H9 (cell line): ENCODE results near the gene HUS1B. TPM values are rescaled to one million over a fixed set of nuclear protein-coding genes. Genes with fewer than 3 reads are reported as not detected.

Source experiments
- DNase-seq: peaks from one replicate; pipeline ENCODE4 v3.0.0-alpha.2; 2017
- H2AFZ ChIP-seq: one replicate; pipeline ENCODE4 v1.6.1; 2013; ENCODE audit warnings: mild to moderate bottlenecking, low read length, control low read depth, moderate library complexity
- H2AK5ac ChIP-seq: 2 replicates; pipeline ENCODE4 v1.6.1; 2013; ENCODE audit warnings: low read length, control low read depth, mixed read lengths; ENCODE audit not compliant: insufficient read length
- H2BK120ac ChIP-seq: one replicate; pipeline ENCODE4 v1.6.1; 2013; ENCODE audit warnings: low read depth, mild to moderate bottlenecking, low read length, control low read depth, inconsistent platforms; ENCODE audit not compliant: poor library complexity, severe bottlenecking
- H2BK12ac ChIP-seq: 2 replicates; pipeline ENCODE4 v1.6.1; 2013; ENCODE audit warnings: low read length, control low read depth, mixed read lengths, low read depth; ENCODE audit not compliant: insufficient read length
- H2BK15ac ChIP-seq: 2 replicates; pipeline ENCODE4 v1.6.1; 2013; ENCODE audit warnings: low read depth, low read length, control low read depth
- H2BK20ac ChIP-seq: one replicate; pipeline ENCODE4 v1.6.1; 2013; ENCODE audit warnings: low read depth, mild to moderate bottlenecking, low read length, control low read depth, inconsistent platforms; ENCODE audit not compliant: poor library complexity, severe bottlenecking
- H2BK5ac ChIP-seq: 2 replicates; pipeline ENCODE4 v1.6.1; 2013; ENCODE audit warnings: low read length, control low read depth, mixed read lengths; ENCODE audit not compliant: insufficient read length
- H3K14ac ChIP-seq: 2 replicates; pipeline ENCODE4 v1.6.1; 2013; ENCODE audit warnings: low read length, control low read depth; ENCODE audit not compliant: insufficient read depth
- H3K18ac ChIP-seq: 2 replicates; pipeline ENCODE4 v1.6.1; 2013; ENCODE audit warnings: low read depth, mild to moderate bottlenecking, mixed read lengths, low read length, control low read depth; ENCODE audit not compliant: insufficient read length
- H3K23ac ChIP-seq: 2 replicates; pipeline ENCODE4 v1.6.1; 2013; ENCODE audit warnings: low read length, control low read depth, mixed read lengths, low read depth; ENCODE audit not compliant: insufficient read length
- H3K23me2 ChIP-seq: 2 replicates; pipeline ENCODE4 v1.6.1; 2013; ENCODE audit warnings: low read depth, mild to moderate bottlenecking, mixed read lengths, low read length, control low read depth; ENCODE audit not compliant: insufficient read length, poor library complexity, severe bottlenecking
- H3K27ac ChIP-seq: 2 replicates; pipeline ENCODE4 v1.5.1; 2013; ENCODE audit warnings: low read length, control low read depth, mixed read lengths, low read depth; ENCODE audit not compliant: insufficient read length
- H3K27me3 ChIP-seq: 2 replicates; pipeline ENCODE4 v1.6.1; 2013; ENCODE audit warnings: low read length, control low read depth, inconsistent platforms; ENCODE audit not compliant: insufficient read depth
- H3K4ac ChIP-seq: 2 replicates; pipeline ENCODE4 v1.6.1; 2013; ENCODE audit warnings: low read depth, mild to moderate bottlenecking, control low read depth, inconsistent platforms, low read length, moderate library complexity
- H3K4me1 ChIP-seq: 2 replicates; pipeline ENCODE4 v1.6.1; 2013; ENCODE audit warnings: low read length, control low read depth, inconsistent platforms; ENCODE audit not compliant: insufficient read depth
- H3K4me2 ChIP-seq: 2 replicates; pipeline ENCODE4 v1.6.1; 2013; ENCODE audit warnings: low read length, control low read depth, mixed read lengths; ENCODE audit not compliant: insufficient read length, insufficient read depth
- H3K56ac ChIP-seq: 2 replicates; pipeline ENCODE4 v1.6.1; 2013; ENCODE audit warnings: low read depth, mild to moderate bottlenecking, mixed read lengths, low read length, control low read depth; ENCODE audit not compliant: insufficient read length
- H3K79me1 ChIP-seq: 2 replicates; pipeline ENCODE4 v1.6.1; 2013; ENCODE audit warnings: low read depth, mild to moderate bottlenecking, moderate library complexity, low read length, control low read depth, inconsistent platforms; ENCODE audit not compliant: insufficient read depth, poor library complexity, severe bottlenecking
- H3K79me2 ChIP-seq: 2 replicates; pipeline ENCODE4 v1.6.1; 2013; ENCODE audit warnings: low read length, control low read depth, inconsistent platforms; ENCODE audit not compliant: insufficient read depth
- H3K9ac ChIP-seq: 2 replicates; pipeline ENCODE4 v1.6.1; 2013; ENCODE audit warnings: low read length, control low read depth, mixed read lengths; ENCODE audit not compliant: insufficient read length; ENCODE audit errors: extremely low read depth
- H3K9me3 ChIP-seq: one replicate; pipeline ENCODE4 v1.6.1; 2013; ENCODE audit warnings: low read depth, low read length, inconsistent platforms; ENCODE audit not compliant: control insufficient read depth
- H3T11ph ChIP-seq: one replicate; pipeline ENCODE4 v1.6.1; 2013; ENCODE audit warnings: mild to moderate bottlenecking, low read length, control low read depth, inconsistent platforms
- H4K20me1 ChIP-seq: one replicate; pipeline ENCODE4 v1.6.1; 2013; ENCODE audit not compliant: control insufficient read depth, insufficient read length, insufficient read depth
- H4K5ac ChIP-seq: 2 replicates; pipeline ENCODE4 v1.6.1; 2013; ENCODE audit warnings: low read depth, mild to moderate bottlenecking, mixed read lengths, low read length, control low read depth; ENCODE audit not compliant: insufficient read length
- H4K8ac ChIP-seq: replicated peaks from 2 replicates; pipeline ENCODE4 v1.6.1; 2013; ENCODE audit warnings: low read length, control low read depth, mixed read lengths, low read depth; ENCODE audit not compliant: insufficient read length
- H4K91ac ChIP-seq: 2 replicates; pipeline ENCODE4 v1.6.1; 2013; ENCODE audit warnings: low read depth, mild to moderate bottlenecking, moderate library complexity, mixed read lengths, low read length, control low read depth; ENCODE audit not compliant: insufficient read length
- H3K27ac Mint-ChIP-seq, 3 experiments: 2 replicates in 2 of 3; 3 replicates in 1 of 3; pipeline ENCODE4 v1.8.0; 2020 to 2021; ENCODE audit warnings: mixed read lengths in 3 of 3, mild to moderate bottlenecking in 1 of 3, moderate library complexity in 1 of 3
- H3K27me3 Mint-ChIP-seq: 2 replicates; pipeline ENCODE4 v1.8.0; 2021; ENCODE audit warnings: low read depth, mild to moderate bottlenecking, moderate library complexity, mixed read lengths
- H3K36me3 Mint-ChIP-seq, 3 experiments: 2 replicates in 2 of 3; 3 replicates in 1 of 3; pipeline ENCODE4 v1.8.0; 2020 to 2021; ENCODE audit warnings: low read depth in 3 of 3, mixed read lengths in 3 of 3; ENCODE audit not compliant: insufficient read depth in 1 of 3
- H3K4me1 Mint-ChIP-seq, 2 experiments: 2 replicates each; pipeline ENCODE4 v1.8.0; 2020; ENCODE audit warnings: mixed read lengths in 2 of 2
- H3K4me3 Mint-ChIP-seq, 2 experiments: 2 replicates in 1 of 2; 3 replicates in 1 of 2; pipeline ENCODE4 v1.8.0; 2020 to 2021; ENCODE audit warnings: mild to moderate bottlenecking in 2 of 2, mixed read lengths in 2 of 2, moderate library complexity in 1 of 2
- H3K9me3 Mint-ChIP-seq, 2 experiments: 2 replicates in 1 of 2; 3 replicates in 1 of 2; pipeline ENCODE4 v1.8.0; 2020; ENCODE audit warnings: mild to moderate bottlenecking in 2 of 2, mixed read lengths in 2 of 2, moderate library complexity in 1 of 2
- total RNA-seq: library from RNA; stranded (reverse); gene quantifications from 2 replicates; pipeline ENCODE4 v1.2.1, GENCODE V29; 2021
- TF ChIP-seq, protein P1 (sequence below): fragments of 200-600 bp; sonication (generic); conservative IDR thresholded peaks from 3 replicates; pipeline ENCODE4 v1.8.0; 2021; ENCODE audit warnings: antibody characterized with exemption, mild to moderate bottlenecking

Gene HUS1B
- total RNA-seq, 1 experiment from 2014 or later = 0.96 TPM

DNA sequence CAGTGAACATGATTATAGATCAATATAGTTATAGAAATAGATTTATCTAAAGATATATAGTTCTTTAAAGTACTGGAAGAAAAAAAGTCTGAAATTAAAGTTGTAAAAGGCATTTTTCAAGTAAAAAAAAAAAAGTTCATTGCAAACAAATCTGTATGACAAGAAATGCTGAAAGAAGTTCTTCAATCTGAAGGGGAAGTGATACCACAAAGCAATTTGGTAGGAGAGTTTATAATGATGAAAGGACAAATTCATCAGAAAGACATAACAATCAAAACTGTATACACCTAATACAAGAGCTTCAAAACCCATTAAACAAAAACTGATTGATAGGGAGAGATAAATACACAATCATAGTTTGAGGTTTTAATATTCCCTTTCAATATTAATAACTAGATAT lies 14.1 kb downstream of the HUS1B start:
- Histone ChIP-seq H3K4ac (no peak overlapping the region), H3K9ac (no peak overlapping the region), H3T11ph (no peak overlapping the region), H2BK5ac (no peak overlapping the region), H3K79me1 (no peaks in the 10 kb centered on the region), H3K18ac (no peak overlapping the region), H3K27me3 (no peaks in the 10 kb centered on the region), H3K23me2 (no peaks in the 10 kb centered on the region), H2AFZ (no peak overlapping the region), H3K56ac (no peak overlapping the region), H4K91ac (no peak overlapping the region), H2BK12ac (no peak overlapping the region), H3K14ac (no peak overlapping the region), H4K20me1 (no peaks in the 10 kb centered on the region), H3K79me2 (peaks cover 6% of the 10 kb centered on the region; the same call in 1 of the 2 replicates), H4K8ac (no peak overlapping the region), H3K27ac (no peak overlapping the region), H3K4me2 (no peak overlapping the region), H2AK5ac (no peak overlapping the region), H3K23ac (no peak overlapping the region), H4K5ac (no peak overlapping the region), H3K4me1 (peaks cover 6% of the 10 kb centered on the region; the same call in 1 of the 2 replicates), H2BK20ac (no peak overlapping the region), H2BK120ac (no peak overlapping the region), H3K9me3 (no peaks in the 10 kb centered on the region), H2BK15ac (no peak overlapping the region)
- TF ChIP-seq, protein P1, sequence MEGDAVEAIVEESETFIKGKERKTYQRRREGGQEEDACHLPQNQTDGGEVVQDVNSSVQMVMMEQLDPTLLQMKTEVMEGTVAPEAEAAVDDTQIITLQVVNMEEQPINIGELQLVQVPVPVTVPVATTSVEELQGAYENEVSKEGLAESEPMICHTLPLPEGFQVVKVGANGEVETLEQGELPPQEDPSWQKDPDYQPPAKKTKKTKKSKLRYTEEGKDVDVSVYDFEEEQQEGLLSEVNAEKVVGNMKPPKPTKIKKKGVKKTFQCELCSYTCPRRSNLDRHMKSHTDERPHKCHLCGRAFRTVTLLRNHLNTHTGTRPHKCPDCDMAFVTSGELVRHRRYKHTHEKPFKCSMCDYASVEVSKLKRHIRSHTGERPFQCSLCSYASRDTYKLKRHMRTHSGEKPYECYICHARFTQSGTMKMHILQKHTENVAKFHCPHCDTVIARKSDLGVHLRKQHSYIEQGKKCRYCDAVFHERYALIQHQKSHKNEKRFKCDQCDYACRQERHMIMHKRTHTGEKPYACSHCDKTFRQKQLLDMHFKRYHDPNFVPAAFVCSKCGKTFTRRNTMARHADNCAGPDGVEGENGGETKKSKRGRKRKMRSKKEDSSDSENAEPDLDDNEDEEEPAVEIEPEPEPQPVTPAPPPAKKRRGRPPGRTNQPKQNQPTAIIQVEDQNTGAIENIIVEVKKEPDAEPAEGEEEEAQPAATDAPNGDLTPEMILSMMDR = no peak
- peaks cover 25 to 35% of the 10 kb centered on the region in 2 experiments for H3K4me1 Mint-ChIP-seq
- no peaks in the 10 kb centered on the region for H3K27me3 Mint-ChIP-seq
- peaks cover 6 to 14% of the 10 kb centered on the region in 2 experiments for H3K9me3 Mint-ChIP-seq
- DNase-seq = no peak
- no peak overlapping the region for H3K4me3 Mint-ChIP-seq
- H3K36me3 Mint-ChIP-seq = peaks cover 0 to 18% (median 9%) of the 10 kb centered on the region in 3 experiments; a peak in 5 of 7 replicates
- H3K27ac Mint-ChIP-seq = no peak overlapping the region
